ENCODE results near the gene DYNC1LI2.

GRCh38 chr16:66746682-66747081, 4.7 kb downstream of the DYNC1LI2 start:
- no peak for TF ChIP-seq TAF1 (IDR thresholded peaks at IDR 0.05; ENCODE audit: low read depth, low read length)
- TF ChIP-seq RFX5 (IDR thresholded peaks at IDR 0.05; ENCODE audit: borderline replicate concordance, low read depth, low read length) = no peak
- TF ChIP-seq JUND (IDR thresholded peaks at IDR 0.05; ENCODE audit: low read length) = no peak
